SHP77 treated with DMSO at 0.1 percent for 48 hours (cell line): ENCODE results near the gene KLHL34.

ENCODE experiments used
- DNase-seq: peaks from one replicate; lab custom pipeline; 2025; lab: John Stamatoyannopoulos, UW

Gene KLHL34, protein sequence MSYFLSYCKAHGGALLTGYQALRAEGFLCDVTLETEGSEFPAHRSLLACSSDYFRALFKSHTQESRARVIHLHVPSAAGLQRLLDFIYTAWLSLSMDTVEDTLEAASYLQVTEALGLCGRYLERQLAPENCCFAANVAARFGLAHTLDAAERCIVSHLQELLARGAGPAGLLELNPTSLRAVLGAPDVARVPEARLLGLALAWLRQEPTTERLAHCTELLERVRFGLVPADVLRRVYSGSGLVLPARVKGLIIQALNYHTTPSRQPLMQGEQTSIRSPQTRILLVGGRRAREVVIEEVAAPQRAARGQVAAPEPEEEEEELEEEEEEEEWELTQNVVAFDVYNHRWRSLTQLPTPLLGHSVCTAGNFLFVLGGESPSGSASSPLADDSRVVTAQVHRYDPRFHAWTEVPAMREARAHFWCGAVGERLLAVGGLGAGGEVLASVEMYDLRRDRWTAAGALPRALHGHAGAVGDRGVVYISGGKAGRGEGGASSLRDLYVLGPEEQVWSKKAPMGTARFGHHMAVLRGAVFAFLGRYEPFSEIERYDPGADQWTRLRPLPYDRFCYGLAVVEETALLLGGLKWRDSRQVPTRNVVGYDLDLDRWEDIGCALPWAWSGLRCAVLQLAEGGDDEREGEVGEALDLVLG

DNA sequence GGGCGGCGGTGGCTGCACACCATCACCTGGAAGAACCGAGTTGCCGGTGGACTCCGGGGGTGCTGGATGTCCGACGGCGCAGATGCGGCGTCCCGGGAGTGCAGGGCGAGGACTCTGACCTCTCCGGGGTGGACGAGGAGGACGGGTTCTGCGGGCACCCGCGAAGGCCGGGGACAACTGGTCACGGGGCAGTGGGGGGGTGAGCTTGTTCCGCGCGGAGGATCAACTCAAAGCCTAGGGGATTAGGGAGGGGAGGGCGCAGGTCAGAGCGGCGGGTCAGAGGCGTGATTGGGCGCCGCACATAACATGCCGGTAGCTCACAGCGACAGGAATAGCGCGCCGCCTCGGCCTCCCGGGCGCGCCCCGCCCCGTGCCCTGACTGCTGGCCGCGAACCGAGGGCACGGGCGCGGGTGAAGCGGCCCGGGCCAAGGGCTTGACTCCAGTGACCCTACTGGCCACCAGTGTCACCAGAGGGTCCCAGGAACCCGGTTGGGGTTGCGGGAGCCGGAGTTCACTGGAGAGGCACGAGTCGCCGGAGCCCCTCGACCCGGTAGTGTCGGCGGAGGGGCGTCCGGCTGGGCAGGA lies at the start of gene KLHL34:
Gene KLHL34 (minus strand): TSS at position 179 of the 586 bp plus-strand sequence. CDS start 542 bp downstream, outside the sequence.
- no peak for DNase-seq

DNA sequence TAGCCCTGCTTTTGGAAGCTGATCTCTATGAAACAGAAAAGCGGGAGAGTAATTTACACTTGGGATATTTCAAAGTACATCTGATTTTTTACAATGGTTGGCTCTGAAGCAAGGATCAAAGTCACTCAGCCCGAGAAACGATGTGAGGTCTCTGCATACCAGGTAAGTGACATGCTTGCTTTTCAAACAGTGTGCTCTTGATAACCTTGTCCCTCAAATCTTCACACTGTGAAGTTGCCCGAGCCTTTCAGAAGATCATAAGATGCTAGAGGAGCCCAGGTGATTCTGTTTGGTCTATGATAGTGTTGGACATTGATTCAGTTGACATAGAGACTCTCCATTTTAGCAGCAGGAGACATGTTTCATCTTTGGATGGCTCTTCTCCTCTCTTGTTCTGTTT lies 47.1 kb upstream of the KLHL34 start:
- DNase-seq: no peak

DNA sequence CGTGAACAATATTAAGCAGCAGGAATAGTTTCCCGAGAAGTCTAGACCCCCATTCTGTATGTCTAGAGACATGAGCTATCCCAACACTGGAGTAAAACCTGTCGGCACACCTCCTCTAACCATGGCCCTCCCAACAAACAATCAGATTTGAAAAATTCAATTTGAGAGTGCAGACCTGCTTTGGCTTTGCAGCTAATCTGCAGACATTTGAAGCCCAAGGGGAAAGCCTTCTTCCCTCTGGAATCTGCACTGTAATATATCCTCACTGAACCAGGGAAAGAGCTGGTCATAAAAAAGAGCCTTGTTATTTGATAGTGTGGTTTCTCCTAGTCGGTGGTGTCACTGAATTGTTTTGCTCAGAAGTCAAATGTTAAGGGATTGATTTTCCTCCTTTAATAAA lies 44.6 kb upstream of the KLHL34 start:
- no peak for DNase-seq

DNA sequence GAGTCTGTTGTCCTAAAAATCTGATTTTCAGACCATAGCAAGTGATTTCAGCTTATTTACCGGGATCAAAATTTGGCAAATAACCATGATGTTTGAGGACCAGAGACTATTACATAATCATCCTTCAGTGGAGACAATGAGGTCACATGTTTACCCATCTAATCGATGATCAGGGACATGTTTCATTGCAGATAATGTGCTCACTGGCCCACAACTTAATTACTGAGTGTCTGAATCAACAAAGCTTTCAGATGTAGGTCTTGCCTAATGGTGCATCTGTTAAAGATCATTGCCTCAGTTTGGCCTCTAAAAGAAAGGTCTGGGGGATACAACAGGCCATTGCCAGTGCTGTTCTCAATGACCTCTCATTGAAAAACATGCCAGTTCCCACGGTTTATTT lies 42.8 kb upstream of the KLHL34 start:
- no peak for DNase-seq

DNA sequence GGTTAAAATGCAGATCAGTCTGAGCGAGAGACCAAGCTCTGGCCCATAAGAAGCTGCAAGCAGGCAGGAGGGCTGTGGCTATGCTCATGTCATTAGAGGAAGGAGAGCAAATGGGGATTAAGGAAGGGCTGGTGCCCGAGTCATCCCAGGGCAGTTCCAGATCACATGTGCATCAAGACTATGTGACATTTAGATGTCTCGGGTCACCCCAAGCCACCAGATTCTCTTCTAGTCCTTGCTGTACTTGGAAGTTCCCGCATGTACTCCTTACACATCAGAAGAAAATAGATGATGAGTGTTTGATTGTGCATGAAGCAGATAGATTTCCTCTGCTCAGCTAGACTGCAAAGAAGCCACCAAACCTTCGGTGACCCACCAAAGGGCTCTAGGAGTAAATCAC lies 42.1 kb upstream of the KLHL34 start:
- DNase-seq: no peak

DNA sequence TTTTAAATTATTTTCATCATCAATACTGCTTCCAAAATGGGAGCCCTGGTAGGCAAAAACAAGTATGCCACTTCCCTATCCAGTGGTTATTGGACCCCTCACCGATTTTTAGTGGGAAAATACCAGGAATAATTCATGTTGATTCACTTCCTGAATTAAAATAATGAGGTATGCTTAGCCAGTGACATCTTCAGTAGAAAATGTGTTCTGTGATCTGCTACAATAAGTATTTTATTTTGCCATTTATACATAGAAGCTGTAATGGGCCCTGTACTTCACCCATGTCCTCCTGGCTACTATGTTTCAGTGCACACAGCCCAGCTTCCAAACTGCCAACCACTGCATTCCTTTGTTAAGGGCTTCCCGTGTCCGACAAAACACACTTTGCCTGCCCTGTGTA lies 41.0 kb upstream of the KLHL34 start:
- no peak for DNase-seq

DNA sequence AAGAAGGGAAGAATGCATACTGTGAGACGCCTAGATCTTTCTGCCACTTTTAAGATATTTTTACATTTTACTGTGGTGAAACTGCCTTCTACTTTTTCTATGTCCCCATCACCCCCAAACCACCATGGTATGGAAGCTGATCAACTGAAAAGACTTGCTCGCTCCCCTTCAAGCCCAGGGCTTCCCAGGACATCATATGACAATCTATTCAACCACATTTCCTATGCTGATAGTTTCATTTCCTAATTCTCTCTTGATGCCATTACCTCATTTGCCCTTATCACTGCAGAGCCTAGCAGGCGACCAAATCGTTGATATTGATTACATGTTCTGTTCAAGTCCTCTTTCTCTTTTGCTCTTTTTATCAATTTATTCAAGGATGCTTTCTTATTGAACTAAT lies 40.1 kb upstream of the KLHL34 start:
- DNase-seq: no peak

DNA sequence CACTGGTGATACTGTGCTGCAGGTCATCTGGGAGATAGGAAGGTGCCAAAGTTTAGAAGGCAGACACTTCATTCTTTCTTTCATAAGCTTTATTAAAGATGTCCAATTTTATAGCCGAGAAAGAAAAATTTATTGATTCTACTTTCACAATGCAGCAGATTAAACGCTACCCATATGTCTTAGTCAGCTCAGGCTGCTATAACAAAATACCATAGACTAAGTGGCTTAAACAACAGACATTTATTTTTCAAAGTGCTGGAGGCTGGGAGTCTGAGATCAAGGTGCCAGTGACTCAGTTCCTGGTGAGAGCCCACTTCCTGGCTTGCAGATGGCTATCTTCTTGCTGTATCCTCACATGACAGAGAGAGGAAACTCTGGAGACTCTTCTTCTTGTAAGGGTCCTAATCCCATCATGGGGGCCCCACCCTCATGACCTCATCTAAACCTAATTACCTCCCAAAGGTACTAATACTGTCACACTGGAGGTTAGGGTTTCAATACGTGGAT lies 33.4 kb upstream of the KLHL34 start:
- DNase-seq: no peak

DNA sequence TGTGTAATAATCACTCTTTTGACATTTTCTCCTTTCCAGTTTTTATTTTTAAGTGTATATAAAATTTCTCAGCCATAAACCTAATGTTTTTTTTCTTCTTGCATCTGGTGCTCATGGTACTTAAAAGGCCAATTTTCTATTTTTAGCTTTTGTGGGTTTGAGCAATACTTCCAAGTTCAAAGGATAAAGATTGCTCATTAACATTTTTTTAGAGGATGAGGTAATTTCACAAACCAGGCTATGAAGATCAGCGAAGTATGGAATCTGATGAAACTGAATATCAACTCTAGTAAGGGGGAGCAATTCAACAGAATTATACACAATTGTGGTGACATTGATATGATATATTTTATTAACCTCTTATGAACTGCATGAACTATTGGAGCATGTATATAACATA lies 25.8 kb upstream of the KLHL34 start:
- no peak for DNase-seq

DNA sequence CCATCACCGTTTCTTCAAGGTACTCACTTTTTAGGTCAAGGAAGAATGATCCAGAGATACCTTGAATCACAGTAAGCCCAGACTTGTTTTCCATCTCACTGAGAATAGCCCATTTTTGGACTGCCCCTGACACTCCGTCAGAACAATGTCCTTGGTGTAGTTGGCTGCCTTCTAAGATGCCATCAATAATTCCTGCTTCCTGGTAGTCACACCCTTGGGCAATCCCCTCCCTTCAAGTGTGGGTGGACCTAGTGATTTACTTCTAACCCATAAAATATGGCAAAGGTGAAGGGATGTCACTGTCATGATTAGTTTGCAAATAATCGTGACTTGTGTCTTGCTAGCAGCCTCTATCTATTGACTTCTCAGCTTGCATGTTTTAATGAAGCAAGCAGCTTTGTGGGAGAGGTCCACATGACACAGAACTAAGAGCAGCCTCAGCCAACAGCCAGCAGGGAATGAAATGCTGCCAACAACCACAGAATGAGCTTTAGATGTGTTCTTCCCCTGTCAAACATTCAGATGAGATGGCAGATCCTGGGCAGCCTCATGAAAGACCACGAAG lies 20.0 kb upstream of the KLHL34 start:
- DNase-seq: no peak

DNA sequence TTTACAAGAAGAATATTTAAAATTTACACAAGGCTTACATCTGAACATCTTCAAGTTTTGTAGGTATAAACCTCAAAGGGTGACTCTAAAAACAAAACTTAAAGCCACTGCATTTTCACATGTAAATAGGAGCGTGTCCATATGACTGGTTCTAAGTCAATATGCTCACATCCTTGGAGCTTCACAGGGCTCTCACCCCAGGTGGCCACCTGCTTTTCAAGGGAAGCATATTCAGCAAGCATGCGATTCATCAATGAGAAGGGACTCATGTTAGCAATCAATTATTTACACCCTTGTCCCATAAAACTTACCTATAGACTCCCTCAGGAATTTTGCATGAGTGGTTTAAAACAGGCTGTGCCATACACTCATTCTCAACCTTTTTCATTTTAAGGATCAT lies 17.8 kb upstream of the KLHL34 start:
- DNase-seq: no peak

DNA sequence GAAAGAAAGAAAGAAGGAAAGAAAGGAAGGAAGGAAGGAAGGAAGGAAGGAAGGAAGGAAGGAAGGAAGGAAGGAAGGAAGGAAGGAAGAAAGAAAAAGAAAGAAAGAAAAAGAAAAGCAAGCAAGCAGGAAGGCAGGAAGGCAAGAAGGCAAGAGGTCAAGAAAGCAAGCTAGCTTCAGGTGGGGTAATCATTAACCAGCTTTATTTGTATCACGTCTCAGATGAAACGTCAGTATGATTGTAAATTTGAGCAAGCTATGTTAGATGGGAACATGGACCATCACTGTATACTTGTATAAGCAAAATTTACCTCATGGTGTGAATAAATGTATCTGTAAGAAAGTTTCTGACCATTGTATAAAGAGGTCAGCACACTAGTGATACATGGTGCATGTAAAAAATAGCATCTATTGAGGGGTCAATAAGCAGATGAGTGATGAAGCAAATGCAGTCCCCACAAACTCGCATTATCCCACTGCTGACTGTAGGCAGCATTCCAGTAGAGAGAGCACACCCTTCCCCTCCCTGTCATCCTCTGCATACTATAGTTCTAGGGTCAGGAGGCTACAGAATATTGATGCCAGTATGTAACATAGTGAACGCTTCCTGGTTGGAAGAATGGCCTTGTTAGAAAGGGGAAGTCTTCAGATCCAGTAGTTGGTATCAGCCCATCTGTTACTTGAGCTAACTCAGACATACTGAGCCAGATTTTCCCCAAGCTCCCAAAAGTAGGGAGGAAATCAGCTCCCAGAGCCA lies 16.5 kb upstream of the KLHL34 start:
- DNase-seq: no peak

DNA sequence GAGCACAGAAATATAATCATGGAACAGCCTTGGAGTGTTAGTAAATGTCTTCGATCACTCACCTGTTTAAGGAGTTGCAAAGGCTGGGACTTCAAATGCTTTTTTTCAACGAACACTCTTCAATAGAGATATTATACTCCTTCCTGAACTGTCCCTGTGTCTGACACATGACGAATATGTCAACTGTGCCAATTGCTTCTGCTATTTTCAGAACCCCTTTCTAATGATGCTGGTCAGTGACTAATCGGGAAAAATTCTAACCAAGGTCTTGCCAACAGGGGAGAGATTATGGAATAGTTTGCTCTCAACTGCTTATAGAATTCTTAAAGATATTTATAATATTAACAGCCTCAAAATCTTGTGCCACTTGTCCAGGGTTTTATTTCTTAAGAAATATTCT lies 8.5 kb upstream of the KLHL34 start:
- DNase-seq: no peak

DNA sequence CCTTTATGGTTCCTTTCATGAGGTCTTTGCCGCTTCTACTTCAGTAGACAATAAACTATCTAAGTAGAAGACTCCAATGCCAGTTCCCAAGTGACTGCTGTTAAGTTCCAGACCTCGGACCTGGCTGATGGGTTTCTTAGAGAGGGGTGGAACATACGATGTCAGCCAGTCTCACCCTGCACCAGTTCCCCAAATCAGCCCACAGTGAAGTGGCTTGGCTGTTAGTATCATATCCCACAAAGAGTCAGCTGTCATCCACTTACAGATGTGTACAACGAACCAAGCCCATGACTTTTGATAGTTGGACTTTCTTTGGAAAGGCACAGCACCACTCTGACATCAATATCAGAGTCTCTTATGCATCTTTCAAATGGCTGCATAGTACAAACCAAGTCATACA lies 8.1 kb upstream of the KLHL34 start:
- no peak for DNase-seq

DNA sequence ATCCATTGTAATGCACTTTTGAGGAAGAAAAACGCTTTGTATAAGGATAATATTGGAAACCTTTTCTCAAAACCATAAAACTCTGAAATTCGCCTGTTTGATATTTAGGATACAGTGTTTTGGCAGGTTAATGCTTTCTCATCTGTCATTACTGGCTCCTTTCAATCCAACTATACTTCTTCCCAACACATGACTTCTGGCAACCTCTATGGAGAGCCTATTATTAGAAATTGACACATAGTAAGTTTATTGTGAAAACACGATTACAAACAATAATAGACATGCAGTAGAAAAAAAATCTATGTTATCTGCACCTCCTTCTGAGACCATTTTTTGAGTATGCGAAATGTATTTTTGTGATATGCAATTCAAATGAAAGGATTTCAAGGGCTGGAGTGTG lies 4.6 kb upstream of the KLHL34 start:
- DNase-seq: no peak

DNA sequence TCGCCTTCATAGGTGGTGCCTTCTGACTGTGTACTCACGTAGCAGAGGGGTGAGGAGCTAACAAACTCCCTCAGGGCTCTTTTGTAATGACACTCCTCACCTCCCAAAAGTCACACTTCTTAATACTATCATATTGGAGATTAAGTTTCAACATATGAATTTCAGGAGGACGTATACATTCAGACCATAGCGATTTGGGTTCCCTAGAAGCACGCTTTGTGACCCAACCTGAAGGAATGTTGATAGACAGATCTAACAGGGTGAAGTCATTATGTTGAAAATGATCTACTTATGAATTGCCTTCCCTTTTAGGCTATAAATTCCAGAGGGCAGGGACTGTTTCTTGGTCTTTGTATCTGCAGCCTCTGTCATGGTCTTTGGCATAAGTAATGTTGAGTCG lies 3.2 kb upstream of the KLHL34 start:
- DNase-seq: no peak

DNA sequence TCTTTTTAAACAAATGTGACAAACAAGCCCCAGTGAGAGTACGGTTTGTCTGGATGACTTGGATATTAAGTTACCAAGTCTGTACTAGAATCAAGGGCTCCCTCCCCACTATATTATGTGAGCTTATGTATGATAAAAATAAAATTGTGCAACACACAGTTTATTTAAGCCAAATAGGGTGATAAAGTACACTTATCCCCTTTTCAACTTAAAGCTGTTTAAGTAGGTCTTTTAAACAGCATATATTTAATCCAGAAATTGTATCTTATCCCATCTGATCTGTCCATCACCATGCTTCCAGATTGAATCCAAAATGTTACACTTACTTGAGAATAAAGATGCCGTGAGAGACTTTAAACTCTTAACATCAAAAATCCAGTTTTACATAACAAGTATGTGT lies 2.0 kb upstream of the KLHL34 start:
- DNase-seq: no peak

DNA sequence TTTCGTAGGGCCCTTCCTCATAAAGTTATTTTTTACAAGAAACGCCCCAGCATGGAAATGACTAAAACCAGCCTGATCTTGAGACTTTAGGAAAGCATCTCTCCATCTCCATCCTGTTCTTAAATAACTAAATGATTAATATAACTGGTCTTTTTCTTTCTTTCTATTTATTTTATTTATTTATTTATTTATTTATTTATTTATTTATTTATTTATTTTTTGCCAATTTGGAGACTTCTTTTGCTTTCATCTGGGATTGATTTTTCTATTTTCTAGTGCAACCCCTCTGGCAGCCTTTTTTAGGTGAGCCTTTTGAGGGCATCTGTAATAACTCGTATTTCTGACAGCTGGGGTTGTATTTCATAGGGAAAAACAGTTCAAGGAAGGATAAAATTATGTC lies 1.2 kb upstream of the KLHL34 start:
- DNase-seq: no peak

DNA sequence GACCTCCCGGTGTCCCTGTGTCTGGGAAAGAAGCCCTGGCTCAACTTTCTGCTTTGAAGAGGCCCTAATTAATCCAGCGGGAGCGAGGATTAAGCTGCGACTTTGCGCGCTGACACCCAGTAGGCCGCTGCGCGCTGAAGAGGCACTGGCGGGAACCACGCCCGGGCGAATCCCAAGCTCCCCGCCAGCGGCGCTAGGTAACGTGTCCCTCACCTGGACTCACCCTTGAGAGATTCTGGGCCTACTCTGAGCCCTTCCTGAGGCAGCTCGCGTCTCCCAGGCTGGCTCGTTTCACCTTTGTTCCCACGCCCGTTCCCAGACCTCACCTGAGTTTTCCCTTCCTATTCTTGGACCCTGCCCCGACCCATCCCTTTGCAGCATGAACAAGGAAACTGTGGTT lies 616 bp upstream of the KLHL34 start:
- no peak for DNase-seq

DNA sequence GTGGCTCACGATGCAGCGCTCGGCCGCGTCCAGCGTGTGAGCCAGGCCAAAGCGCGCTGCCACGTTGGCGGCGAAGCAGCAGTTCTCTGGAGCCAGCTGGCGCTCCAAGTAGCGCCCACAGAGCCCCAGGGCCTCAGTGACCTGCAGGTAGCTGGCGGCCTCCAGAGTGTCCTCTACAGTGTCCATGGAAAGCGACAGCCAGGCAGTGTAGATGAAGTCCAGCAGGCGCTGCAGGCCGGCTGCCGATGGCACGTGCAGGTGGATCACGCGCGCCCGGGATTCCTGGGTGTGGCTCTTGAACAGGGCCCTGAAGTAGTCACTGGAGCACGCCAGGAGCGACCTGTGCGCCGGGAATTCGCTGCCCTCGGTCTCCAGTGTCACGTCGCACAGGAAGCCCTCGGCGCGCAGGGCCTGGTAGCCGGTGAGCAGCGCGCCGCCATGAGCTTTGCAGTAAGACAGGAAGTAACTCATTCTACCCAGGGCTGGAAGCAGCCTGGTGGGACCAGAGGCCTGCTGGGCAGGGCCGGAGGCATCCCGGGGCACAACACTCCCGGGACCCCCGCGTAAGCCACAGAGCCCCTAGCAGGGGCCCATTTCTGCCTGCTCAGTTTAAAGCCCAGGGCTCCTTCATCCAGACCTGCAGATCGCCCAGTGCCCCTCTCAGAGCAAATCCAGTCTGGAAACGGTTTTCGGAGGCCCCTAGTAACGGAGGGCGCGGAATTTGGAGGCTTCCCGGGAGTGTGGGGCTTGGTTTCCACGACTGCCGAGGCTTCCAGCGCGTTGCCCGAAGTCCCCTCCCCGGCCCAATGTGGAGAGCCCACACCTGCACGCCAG lies 595 bp downstream of the KLHL34 start:
- no peak for DNase-seq

DNA sequence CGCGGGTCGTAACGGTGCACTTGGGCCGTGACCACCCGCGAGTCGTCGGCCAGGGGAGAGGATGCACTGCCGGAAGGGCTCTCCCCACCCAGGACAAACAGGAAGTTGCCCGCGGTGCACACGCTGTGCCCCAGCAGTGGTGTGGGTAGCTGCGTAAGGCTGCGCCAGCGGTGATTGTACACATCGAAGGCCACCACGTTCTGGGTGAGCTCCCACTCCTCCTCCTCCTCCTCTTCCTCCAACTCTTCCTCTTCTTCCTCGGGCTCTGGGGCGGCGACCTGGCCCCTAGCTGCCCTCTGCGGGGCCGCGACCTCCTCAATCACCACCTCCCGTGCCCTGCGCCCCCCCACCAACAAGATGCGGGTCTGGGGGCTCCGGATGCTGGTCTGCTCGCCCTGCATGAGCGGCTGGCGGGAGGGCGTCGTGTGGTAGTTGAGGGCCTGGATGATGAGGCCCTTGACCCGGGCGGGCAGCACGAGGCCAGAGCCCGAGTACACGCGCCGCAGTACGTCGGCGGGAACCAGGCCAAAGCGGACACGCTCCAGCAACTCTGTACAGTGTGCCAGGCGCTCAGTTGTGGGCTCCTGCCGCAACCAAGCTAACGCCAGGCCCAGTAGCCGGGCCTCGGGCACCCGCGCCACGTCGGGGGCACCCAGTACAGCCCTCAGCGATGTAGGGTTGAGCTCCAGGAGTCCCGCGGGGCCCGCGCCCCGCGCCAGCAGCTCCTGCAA lies 1.4 kb downstream of the KLHL34 start:
- DNase-seq: no peak
